Activated T-cell treated with anti-CD3 and anti-CD28 coated beads for 4 hours (primary cell): Measurements from ENCODE around the gene SLC6A9.

Experiments
- DNase-seq: peaks from one replicate; pipeline ENCODE4 v3.0.0-alpha.2; 2020

The SLC6A9 gene

DNA sequence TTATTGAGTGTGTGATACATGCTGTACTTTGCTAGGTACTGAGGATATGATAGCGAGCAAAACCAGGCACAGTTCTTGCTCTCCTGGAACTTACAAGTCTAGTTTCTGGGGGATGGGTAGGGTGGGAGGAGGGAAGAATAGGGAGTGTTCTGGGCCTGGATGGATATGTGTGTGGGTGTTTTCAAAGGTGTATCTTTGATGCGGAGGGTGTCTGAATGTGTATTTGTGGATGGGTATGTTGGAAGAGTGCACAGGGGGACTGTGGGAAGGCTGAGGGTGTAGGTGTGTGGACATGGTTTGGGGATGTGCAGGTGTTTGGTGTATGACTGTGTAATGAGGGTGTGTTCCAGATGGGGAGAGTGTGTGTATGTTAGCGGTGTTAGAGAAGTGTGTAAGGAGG is 65.9 kb downstream of the SLC6A9 start:
- DNase-seq = no peak

DNA sequence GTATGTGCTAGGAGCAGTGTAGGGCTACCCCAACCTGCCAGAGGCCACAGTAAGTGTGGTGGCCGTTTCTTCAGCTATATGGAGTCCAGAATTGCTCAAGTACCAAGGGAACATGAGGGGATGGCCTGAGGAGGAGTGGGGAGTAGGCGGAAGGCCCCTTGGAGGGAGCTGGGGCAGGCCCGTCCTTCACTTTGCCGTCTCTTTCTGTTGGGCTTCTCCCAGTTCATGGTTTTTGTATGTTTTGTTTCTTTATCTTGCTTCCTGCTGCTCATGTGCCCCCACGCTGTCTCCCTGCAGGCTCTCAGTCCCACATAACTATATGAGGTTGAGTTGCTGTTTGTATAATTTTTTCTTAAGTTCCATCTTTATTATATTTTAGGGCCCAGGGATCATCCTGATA is 67.4 kb downstream of the SLC6A9 start:
- DNase-seq = no peak

DNA sequence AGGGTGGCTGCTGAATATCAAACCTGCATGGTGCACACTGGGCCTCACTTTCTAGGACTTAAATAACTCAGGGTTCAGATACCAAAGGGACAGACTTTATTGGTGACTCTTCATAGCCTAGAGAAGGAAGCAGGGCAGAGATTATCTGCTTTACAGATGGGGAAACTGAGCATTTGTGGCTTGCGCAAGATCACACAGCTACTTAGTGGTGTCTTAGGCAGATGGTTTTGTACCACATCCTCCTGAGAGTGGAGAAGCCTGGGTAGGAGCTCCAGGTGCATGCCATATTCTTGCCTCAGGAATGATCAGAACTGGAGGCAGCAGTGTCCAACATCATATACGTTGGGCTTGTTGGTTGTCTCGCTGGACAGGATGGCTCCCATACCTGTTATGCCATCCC is 68.3 kb downstream of the SLC6A9 start:
- DNase-seq = no peak

DNA sequence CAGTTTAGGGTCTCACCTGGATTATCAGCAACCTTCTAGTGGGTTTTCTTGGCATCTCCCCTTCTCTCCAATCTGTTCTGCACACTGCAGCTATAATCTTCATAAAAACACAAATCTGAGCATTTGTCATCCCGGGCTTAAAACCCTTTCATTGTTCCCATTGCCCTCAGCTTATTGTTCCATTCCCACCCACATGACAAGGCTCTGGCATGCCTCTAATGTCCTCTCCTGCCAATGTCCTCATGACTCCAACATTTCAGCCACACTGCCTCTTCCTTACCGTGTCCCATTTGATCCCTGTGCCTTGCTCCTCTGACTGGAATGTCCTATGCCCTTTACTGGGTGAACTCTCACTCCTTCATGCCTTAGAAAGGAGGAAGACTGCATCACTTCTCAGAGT is 68.9 kb downstream of the SLC6A9 start:
- DNase-seq = no peak

DNA sequence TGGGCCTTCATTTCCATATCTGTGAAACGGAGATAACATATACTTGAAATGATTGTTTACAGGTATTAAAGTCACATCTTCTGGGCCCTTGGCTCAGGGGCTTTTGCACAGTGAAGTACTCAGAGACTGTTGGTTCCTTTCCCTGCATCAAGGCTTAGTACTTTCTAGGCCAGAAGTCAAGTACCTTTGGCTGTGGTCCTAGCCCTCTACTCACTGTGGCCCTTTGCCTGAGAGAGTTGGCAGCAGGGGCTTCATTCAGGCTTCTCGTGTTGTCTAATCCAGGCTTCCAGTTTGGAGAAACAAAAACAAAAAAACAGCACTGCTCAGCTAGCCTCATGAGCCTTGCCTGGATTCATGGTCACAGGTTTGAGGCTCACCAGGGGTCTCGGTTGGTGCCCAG is 69.6 kb downstream of the SLC6A9 start:
- no peak for DNase-seq

DNA sequence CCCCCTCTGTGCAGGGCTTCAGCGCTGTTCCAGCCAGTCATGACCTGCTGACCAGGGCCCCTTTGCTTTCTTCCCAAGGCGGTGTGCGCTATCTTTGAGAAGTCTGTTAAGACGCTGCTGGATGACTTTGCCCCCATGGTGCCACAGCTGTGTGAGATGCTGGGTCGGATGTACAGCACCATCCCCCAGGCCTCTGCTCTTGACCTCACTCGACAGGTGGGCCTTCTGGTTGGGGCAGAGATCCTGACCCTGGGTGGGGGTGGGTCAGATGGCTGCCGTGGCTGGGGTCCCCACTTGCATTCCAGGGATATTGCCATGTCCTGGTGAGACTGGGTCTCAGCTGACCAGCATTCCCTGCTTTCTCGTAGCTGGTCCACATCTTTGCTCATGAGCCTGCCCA is 70.5 kb downstream of the SLC6A9 start:
- no peak for DNase-seq

DNA sequence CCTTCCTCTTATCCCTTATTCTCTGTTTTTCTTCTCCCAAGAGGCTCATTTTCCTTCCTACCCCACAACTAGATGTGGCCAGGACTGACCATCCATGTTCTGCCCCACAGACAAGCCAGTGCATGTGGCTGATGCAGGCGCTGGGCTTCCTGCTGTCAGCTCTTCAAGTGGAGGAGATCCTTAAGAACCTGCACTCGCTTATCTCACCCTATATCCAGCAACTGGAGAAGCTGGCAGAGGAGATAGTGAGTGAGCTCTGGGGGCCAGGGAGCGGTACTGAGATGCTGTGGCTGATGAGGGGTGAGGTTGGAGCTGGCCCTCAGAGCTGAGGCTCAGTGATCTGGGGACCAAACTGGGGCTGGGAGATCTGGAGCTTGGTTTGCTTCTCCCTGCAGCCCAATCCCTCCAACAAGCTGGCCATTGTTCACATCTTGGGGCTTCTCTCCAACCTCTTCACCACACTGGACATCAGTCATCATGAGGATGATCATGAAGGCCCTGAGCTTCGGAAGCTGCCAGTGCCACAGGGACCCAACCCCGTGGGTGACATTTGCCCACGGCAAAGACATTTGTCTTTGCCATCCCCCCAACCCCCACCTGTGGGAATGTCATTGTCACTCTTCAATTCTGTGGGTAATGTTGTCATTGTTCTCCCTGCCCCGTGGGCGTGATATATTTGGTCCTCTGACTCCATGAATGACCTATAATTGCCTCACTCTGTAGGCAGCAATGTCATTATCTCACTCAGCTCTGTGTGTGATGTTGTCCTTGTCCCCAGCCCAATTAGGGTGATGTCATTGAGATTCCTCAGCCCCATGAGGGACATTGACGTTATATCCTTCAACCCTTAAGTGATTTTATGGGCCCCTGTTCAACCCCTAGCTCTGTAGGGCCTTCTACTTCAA is 72.7 kb downstream of the SLC6A9 start:
- no peak for DNase-seq

DNA sequence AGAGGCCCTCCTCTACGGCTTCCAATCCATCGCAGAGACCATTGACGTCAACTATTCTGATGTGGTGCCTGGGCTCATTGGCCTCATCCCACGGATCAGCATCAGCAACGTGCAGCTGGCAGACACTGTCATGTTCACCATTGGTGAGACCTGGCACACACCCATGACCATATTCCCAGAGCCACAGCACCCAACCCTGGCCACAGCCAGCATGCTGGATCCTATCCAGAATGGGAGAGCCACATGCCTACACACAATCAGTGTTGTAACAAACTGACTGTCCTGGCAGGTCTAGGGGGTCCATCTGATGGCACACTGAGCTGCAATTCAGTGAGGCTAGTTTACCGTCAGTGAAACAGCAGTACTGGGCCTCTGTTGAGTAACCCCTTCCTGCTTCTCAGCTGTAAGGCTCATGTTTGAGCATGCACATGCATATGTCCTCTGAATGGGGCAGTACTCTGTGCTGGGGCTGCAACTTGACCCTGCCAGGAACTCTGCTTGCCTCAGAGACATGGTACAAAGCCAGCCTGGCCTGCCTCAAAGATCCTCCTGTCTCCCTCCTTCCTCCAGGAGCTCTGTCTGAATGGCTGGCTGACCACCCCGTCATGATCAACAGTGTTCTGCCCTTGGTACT is 73.7 kb downstream of the SLC6A9 start:
- no peak for DNase-seq

DNA sequence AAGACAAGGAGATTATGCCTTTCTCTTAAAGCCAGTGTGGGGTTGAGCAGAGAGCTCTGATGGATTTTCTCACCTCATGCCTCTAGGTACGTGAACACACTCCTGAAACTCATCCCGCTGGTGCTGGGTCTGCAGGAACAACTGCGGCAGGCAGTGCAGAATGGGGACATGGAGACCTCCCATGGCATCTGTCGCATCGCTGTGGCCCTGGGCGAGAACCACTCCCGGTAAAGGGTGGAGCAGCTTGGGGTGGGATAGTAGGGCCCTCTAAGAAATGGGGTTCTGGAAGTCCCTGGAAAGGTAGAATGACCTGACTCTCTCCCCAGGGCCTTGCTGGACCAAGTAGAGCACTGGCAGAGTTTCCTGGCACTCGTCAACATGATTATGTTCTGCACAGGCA is 75.0 kb downstream of the SLC6A9 start:
- DNase-seq = no peak

DNA sequence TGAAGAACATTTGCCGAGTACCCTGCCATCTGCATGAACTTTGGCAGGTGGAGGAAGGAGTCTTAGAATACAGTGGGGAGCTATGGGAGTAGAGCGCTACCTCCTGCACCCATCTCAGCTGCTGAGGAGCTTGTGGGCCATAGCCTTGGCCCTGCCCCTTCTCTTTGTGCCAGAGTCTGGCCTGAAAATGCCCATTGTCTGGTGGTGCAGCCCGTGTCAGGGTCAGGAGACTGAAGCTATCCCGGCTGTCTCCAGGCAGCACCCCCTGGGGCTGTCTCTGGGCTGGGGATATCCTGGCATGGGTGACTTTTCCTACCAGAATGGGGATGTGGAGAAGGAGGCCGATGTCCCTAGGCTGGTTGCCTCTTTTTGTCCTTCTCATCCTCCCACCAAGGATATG is 77.2 kb downstream of the SLC6A9 start:
- no peak for DNase-seq

DNA sequence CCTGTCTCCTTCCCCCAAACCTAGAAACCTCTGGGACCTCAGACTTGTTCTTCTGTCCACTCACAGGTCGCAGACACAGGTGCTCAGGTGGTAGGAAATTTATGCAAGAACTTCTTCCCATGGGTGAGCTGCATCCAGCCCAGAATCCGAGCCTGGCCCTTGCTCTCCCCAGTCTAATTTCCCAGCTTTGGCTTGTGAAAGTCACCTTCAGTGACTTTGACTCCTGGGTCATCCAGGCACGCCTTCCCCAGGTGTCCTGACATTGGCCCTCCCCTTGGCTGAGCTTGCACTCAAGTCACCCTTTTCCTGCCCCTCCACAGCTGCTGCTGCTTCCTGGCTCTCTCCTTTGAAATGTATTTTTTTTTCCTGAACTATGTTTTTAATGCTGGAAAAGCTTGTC is 77.9 kb downstream of the SLC6A9 start:
- no peak for DNase-seq

DNA sequence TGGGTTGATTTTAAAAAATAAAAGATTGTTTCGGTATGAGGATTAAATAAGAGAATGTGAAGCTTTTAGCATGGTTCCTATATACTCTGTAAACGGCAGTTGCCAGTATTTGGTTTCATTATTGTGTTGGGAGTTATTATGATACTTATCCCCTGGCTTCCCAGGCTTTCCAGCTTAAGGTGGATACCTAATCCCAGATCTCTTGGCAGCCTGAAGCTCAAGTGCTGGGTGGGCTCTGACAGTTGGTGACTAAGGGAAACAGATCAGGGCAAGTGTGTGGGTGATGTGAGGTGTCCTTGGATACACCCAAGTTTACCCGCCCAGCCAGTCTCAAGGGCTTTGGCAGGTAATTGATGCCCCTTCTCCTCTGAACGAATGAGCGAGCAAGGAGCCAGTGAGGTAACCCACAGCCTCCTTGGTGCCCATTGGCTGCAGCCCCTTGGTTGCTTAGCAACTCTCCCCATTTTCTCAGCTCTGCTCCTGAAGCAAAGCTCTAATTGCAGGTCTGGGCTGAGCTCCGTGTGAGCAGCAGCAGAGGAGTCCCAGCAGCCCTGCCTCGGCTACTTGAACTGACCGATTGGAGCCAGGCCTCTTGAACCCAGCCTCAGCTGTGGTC is 78.4 kb downstream of the SLC6A9 start:
- DNase-seq = no peak

DNA sequence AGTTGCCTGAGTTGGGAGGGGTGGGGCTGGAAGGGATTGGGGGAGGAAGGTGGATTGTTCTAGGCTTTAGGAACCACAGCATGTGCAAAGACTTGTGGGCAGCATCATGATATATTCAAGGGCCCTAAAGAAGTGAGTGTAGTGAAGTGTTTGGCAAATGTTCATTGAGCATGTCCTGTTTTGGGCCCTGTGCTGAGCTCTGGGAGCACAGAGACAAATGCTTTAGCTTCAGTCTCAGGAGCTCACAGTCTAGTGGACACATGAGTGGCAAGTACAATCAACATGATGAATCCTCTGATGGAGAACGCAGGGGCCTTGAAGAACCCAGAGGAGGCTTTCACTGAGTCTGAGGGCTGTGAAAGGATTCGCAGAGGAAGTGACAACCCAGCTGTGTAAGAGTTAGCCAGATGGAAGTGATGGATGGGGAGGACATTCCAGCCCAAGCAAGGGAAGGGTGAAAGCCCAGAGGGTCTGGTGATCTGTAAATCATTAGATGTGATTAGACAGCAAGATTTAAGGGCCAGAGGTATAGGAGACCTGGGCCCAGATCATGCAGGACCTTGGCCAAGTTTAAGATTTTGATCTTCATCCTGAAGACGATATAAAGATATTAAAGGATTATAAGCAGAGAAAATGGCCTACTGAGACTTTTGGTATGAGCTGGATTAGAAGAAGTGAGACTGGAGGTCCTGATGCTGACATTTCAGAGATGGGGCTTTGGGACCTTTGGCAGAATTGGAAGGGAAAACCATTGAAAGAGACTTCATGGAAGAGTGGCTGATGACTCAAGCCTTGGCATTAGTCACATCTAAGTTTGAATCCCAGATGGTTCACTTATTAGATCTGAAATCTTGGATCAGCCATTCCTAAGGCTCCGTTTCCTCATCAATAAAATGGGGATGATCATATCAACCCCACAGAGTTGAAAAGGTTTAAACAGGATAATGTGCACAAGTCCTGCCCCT is 80.0 kb downstream of the SLC6A9 start:
- DNase-seq = no peak

DNA sequence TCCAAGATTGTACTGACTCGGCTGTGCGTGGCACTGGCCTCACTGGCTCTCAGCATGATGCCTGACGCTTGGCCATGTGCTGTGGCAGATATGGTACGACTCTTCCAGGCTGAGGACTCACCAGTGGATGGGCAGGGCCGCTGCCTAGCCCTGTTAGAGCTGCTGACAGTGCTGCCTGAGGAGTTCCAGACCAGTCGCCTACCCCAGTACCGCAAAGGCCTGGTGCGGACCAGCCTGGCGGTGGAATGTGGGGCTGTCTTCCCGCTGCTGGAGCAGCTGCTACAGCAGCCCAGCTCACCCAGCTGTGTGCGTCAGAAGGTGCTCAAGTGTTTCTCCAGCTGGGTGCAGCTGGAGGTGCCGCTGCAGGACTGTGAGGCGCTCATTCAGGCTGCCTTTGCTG is 81.6 kb downstream of the SLC6A9 start:
- DNase-seq = no peak

DNA sequence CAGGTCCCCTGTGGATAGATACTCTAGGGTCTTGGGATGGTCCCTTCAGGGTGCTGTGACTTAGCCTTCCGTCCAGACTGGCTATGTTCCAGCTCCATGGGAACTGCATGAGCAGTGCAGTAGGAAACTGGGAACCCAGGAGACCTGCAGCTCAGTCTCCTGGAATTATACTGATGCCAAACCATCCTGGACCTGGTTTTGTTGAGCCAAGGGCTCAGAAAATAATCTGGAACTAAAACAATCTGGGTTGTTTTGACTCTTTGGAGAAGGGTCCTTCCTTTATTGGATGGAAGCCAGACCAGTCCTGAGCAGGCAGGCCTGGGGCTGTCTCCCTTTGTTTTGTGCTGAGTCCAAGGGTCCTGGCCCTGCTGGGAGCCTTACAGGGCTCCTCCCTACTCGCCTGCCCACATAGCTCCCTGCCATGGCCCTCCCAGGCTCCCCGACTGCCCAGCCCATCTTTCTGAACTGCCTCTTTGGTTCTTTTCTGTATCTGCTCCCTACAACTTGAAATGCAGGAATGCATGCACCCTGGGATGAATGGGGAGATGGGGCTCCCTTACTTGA is 83.3 kb downstream of the SLC6A9 start:
- DNase-seq = no peak

DNA sequence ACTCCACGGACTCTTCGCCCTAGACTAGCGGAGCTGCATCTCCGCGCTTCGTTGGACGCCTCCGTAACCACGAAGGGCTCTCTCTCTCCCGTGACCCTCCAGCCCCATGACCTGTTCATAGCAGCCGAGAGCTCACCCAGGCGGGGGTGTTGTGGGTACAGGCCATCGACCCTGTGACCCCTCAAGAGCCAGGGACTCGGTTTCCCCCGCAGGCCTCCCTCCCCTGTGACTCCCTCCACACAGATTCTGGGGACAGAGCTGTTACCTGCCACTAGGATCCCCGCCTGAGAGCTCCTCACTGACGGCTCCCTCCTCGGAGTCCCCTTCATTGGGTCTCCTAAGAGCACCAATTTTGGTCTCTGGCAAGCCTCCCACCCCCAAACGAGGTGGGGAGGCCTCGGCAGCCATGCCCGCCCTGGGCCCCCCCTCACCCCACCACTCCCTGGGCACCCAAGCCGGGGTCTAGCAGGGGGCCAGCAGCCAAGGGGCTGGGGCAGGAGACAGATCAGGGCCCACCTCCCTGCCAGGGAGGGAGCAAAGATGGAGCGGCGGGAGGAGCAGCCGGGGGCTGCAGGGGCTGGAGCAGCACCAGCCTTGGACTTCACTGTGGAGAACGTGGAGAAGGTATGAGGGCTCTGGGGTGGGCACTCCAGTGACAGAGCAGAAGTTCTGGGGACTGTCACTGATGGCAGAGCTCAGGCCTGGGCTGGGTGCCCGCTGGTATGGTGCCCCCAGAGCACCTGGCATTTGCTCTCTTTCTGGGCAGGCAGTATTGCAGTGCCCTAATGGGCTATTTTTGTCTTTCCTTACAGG is 84.0 kb downstream of the SLC6A9 start:
- DNase-seq = no peak
